ENCODE results near the gene NTN4.

- TF ChIP-seq TCF4 (CRISPR knock-in tag; IDR thresholded peaks at IDR 0.05; ENCODE audit: borderline replicate concordance) = no peak
- no peak for TF ChIP-seq ZFP3 (CRISPR knock-in tag; IDR thresholded peaks at IDR 0.05)
- TF ChIP-seq, protein P1, sequence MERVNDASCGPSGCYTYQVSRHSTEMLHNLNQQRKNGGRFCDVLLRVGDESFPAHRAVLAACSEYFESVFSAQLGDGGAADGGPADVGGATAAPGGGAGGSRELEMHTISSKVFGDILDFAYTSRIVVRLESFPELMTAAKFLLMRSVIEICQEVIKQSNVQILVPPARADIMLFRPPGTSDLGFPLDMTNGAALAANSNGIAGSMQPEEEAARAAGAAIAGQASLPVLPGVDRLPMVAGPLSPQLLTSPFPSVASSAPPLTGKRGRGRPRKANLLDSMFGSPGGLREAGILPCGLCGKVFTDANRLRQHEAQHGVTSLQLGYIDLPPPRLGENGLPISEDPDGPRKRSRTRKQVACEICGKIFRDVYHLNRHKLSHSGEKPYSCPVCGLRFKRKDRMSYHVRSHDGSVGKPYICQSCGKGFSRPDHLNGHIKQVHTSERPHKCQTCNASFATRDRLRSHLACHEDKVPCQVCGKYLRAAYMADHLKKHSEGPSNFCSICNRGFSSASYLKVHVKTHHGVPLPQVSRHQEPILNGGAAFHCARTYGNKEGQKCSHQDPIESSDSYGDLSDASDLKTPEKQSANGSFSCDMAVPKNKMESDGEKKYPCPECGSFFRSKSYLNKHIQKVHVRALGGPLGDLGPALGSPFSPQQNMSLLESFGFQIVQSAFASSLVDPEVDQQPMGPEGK (CRISPR knock-in tag; IDR thresholded peaks at IDR 0.05; ENCODE audit: borderline replicate concordance) = no peak
- TF ChIP-seq CSDC2 (CRISPR knock-in tag; IDR thresholded peaks at IDR 0.05) = no peak
- no peak for TF ChIP-seq ZC3H10 (CRISPR knock-in tag; IDR thresholded peaks at IDR 0.05)
- TF ChIP-seq RARB (CRISPR knock-in tag; IDR thresholded peaks at IDR 0.05) = no peak
- TF ChIP-seq, protein P2, sequence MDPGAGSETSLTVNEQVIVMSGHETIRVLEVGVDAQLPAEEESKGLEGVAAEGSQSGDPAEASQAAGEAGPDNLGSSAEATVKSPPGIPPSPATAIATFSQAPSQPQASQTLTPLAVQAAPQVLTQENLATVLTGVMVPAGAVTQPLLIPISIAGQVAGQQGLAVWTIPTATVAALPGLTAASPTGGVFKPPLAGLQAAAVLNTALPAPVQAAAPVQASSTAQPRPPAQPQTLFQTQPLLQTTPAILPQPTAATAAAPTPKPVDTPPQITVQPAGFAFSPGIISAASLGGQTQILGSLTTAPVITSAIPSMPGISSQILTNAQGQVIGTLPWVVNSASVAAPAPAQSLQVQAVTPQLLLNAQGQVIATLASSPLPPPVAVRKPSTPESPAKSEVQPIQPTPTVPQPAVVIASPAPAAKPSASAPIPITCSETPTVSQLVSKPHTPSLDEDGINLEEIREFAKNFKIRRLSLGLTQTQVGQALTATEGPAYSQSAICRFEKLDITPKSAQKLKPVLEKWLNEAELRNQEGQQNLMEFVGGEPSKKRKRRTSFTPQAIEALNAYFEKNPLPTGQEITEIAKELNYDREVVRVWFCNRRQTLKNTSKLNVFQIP (CRISPR knock-in tag; IDR thresholded peaks at IDR 0.05; ENCODE audit: borderline replicate concordance, low read depth) = no peak
These were observed 86.6 kb downstream of the NTN4 start for GRCh38 chr12:95703986-95704385.

Measured in SK-N-SH treated with all-trans-retinoic acid at 6 μM for 48 hours (cell line).